ENCODE data around the gene CHAC2. TPM values are rescaled to one million over a fixed set of nuclear protein-coding genes. Genes with fewer than 3 reads are reported as not detected.

Gene CHAC2
- total RNA-seq, 1 donor from 2014 or later = 2.9 TPM

DNA sequence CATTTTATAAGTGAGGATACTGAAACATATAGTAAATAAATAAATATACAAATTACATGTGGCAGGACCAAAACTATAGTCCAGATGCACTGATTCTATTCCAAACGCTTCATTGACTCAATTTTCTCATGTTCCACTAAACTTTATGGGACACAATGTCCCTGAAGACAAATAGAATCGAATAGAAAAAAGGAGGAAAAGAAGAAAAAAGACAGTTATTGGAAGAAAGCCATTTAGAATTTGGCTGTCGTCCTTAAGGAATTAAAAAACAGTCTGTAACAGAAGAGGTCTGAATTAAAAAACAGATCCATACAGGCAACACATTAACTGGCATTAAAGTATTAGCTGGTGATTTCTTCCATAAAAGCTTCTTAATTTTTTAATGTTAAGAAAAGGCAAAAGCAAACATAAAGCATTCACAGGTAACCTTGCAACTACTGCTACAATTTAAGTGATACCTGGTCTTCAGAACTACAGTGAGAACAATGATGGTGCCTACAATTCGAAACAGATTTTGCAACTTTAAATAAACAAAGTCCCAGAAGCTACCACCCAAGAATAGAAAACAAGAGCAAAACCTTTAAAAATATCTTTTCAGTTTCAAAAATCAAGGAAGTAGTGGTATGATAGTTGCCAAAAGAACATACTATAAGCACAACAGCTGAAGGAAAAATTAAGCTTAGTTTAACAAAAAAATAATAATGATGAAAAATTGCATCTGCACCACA, 17.4 kb upstream of the CHAC2 start:
- no peaks in the 10 kb centered on the region for H3K9me3 Mint-ChIP-seq (ENCODE audit: low read depth)
- H3K27ac Mint-ChIP-seq = no peak overlapping the region
- DNase-seq (ENCODE audit: low spot score, unreplicated experiment) = no peak
- H3K4me3 Mint-ChIP-seq (ENCODE audit: low read depth) = no peak overlapping the region
- H3K4me1 Mint-ChIP-seq (ENCODE audit: low read depth) = no peaks in the 10 kb centered on the region
- H3K27me3 Mint-ChIP-seq = no peaks in the 10 kb centered on the region
- TF ChIP-seq, protein P1, sequence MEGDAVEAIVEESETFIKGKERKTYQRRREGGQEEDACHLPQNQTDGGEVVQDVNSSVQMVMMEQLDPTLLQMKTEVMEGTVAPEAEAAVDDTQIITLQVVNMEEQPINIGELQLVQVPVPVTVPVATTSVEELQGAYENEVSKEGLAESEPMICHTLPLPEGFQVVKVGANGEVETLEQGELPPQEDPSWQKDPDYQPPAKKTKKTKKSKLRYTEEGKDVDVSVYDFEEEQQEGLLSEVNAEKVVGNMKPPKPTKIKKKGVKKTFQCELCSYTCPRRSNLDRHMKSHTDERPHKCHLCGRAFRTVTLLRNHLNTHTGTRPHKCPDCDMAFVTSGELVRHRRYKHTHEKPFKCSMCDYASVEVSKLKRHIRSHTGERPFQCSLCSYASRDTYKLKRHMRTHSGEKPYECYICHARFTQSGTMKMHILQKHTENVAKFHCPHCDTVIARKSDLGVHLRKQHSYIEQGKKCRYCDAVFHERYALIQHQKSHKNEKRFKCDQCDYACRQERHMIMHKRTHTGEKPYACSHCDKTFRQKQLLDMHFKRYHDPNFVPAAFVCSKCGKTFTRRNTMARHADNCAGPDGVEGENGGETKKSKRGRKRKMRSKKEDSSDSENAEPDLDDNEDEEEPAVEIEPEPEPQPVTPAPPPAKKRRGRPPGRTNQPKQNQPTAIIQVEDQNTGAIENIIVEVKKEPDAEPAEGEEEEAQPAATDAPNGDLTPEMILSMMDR (IDR thresholded peaks at IDR 0.05; ENCODE audit: unreplicated experiment) = no peak
- peaks cover 11% of the 10 kb centered on the region for H3K36me3 Mint-ChIP-seq (ENCODE audit: insufficient read depth)

DNA sequence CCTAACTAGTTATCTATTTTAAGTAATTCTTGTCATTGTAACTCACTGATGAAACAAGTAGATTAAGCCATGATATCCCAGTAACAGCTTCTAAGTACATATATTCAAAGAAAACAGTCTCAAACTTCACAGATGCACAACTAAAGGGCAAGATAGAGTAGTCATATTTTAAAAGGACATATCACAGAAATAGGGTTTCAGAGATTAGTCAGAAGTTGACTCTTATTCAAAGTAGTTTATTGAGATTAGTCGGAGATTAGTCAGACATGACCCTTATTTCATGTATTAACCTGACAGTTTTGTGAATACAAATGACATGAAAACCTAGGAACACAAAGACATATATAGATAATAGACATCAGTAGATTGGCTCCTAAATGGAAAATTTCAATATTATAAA, 15.9 kb upstream of the CHAC2 start:
- TF ChIP-seq, protein P1 (IDR thresholded peaks at IDR 0.05; ENCODE audit: unreplicated experiment) = no peak
- H3K27me3 Mint-ChIP-seq = no peaks in the 10 kb centered on the region

DNA sequence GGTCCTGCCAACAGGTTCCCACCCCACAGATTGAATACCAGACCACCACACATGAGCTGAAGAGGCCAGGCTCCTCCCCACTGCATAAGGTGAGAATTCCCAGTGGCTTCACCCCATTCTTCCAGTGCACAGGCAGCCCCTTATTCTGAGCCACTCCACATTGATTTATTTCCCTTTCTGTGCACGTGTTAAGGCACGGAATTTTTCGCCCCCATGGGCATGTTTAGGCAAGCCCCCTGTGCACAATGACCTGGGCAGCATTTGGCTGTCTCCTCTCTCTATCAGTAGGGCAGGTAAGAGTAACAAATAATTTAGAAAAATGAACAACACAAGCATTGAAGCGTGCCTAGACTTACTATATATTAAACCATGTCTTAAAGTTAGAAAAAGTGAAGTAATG, 15.2 kb upstream of the CHAC2 start:
- Mint-ChIP-seq H3K9me3 (ENCODE audit: low read depth) (no peaks in the 10 kb centered on the region), H3K4me3 (ENCODE audit: low read depth) (no peak overlapping the region), H3K27me3 (no peaks in the 10 kb centered on the region), H3K27ac (no peak overlapping the region), H3K36me3 (ENCODE audit: insufficient read depth) (peaks cover 12% of the 10 kb centered on the region), H3K4me1 (ENCODE audit: low read depth) (no peaks in the 10 kb centered on the region)
- no peak for DNase-seq (ENCODE audit: low spot score, unreplicated experiment)
- TF ChIP-seq, protein P1 (IDR thresholded peaks at IDR 0.05; ENCODE audit: unreplicated experiment) = no peak

More for the DNA sequence above, 15.9 kb upstream of the CHAC2 start:
- H3K4me3 Mint-ChIP-seq (ENCODE audit: low read depth) = no peak overlapping the region
- H3K9me3 Mint-ChIP-seq (ENCODE audit: low read depth) = no peaks in the 10 kb centered on the region
- H3K27ac Mint-ChIP-seq = no peak overlapping the region
- no peaks in the 10 kb centered on the region for H3K4me1 Mint-ChIP-seq (ENCODE audit: low read depth)
- peaks cover 12% of the 10 kb centered on the region for H3K36me3 Mint-ChIP-seq (ENCODE audit: insufficient read depth)
- no peak for DNase-seq (ENCODE audit: low spot score, unreplicated experiment)

DNA sequence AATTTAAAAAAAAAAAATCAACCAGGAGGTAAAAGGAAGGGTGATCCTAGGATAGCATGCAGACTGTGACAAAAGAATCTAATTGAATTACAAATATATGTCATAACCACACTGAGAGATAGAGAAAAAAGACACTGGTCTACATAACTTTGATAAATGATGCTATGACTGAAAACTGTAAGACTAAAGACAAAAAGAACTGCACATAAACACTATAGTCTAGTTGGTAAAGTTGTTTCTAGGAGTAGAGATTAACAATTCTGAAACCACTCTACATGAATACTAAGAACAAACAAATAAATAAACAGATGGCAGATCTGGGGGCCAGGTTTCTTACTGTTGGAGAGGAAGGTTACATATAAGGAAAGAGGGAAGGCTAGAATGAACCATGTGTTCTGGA, 14.6 kb upstream of the CHAC2 start:
- peaks cover 14% of the 10 kb centered on the region for H3K36me3 Mint-ChIP-seq (ENCODE audit: insufficient read depth)
- TF ChIP-seq, protein P1 (IDR thresholded peaks at IDR 0.05; ENCODE audit: unreplicated experiment) = no peak
- H3K27me3 Mint-ChIP-seq = no peaks in the 10 kb centered on the region
- H3K4me1 Mint-ChIP-seq (ENCODE audit: low read depth) = no peaks in the 10 kb centered on the region
- DNase-seq (ENCODE audit: low spot score, unreplicated experiment) = no peak
- no peak overlapping the region for H3K27ac Mint-ChIP-seq
- no peak overlapping the region for H3K4me3 Mint-ChIP-seq (ENCODE audit: low read depth)
- no peaks in the 10 kb centered on the region for H3K9me3 Mint-ChIP-seq (ENCODE audit: low read depth)

DNA sequence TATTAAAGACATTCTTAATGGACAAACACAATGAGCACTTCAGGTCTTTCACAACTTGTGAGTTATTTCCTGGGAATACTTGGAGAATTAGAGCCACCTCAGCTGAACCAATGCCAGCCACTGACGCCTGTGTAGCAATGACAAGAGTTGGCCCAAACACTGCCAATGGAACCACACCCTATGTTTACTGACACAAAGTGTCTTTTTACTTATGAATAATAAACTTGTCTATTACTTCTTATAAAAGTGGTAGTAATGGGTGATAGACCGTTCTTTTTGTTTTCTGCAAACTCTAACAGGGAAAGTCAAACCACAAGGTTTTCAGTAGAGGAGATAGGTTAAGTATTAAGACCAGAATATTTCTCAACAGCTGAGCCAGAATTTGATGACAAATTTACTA, 12.5 kb upstream of the CHAC2 start:
- H3K27me3 Mint-ChIP-seq = no peaks in the 10 kb centered on the region
- no peaks in the 10 kb centered on the region for H3K4me1 Mint-ChIP-seq (ENCODE audit: low read depth)
- DNase-seq (ENCODE audit: low spot score, unreplicated experiment) = no peak
- no peaks in the 10 kb centered on the region for H3K9me3 Mint-ChIP-seq (ENCODE audit: low read depth)
- peaks cover 12% of the 10 kb centered on the region for H3K36me3 Mint-ChIP-seq (ENCODE audit: insufficient read depth)
- no peak overlapping the region for H3K27ac Mint-ChIP-seq
- H3K4me3 Mint-ChIP-seq (ENCODE audit: low read depth) = no peak overlapping the region
- TF ChIP-seq, protein P1 (IDR thresholded peaks at IDR 0.05; ENCODE audit: unreplicated experiment) = no peak

Data from progenitor cell of endocrine pancreas (in vitro differentiated cells).